HG02973 (cell line): ENCODE data around the gene SLC2A10.
"Not testable (repeated sequence)": the region's sequence is repeated elsewhere in the genome, so short reads cannot be mapped to it uniquely, and the experiment has no call there.

ENCODE experiments used
- ATAC-seq: cut with Tn5 transposase; IDR thresholded peaks from one replicate; pipeline ENCODE4 v1.9.1; 2021; ENCODE audit warnings: moderate library complexity; ENCODE audit not compliant: unreplicated experiment

Gene SLC2A10

GRCh38 chr20:46709459-46710152, at the start of gene SLC2A10:
TSS of gene SLC2A10 (plus strand) at chr20:46709649. CDS start at chr20:46709737, 88 bp downstream.
- ATAC-seq: no peak

DNA sequence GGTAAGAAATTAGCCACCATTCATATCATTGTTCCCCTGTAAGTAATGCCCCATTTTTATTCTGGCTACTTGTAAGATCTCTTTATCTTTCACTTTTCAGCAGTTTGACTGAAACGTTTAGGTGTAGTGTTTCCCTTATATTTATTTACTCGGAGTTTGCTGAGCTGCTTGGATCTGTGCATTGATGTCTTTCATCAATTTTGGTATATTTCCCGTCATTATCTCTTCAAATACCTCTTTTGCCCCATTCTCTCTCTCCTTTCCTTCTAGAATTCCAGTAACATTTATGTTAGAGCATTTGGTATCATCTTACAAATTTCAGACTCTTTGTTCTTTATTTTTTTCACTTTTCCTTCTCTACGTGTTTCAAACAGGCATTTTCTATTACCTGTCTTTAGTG, 49.0 kb upstream of the SLC2A10 start:
- ATAC-seq: no peak

DNA sequence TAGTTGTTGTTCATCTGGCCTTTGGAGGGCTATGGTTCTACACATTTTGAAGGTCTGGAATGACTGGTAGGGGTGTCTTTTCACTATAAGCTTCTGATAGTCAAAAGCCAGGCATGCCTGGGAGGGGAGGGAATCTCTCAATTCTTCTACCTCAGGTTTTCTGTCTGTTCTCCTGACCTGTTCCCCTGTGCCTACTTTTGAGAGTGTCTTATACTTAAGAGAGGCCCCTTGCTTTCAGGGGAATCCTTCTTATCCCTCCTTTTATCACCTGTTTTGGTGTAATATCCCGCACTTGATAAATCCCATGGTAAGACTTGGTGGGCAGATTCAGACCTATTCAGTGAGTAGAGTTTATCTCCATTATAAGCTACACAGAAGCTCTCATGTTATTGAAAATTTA, 47.8 kb upstream of the SLC2A10 start:
- no peak for ATAC-seq

- no peak for ATAC-seq
These were observed 45.9 kb upstream of the SLC2A10 start for GRCh38 chr20:46663531-46663930.

GRCh38 chr20:46665602-46666001, 43.8 kb upstream of the SLC2A10 start:
- no peak for ATAC-seq

DNA sequence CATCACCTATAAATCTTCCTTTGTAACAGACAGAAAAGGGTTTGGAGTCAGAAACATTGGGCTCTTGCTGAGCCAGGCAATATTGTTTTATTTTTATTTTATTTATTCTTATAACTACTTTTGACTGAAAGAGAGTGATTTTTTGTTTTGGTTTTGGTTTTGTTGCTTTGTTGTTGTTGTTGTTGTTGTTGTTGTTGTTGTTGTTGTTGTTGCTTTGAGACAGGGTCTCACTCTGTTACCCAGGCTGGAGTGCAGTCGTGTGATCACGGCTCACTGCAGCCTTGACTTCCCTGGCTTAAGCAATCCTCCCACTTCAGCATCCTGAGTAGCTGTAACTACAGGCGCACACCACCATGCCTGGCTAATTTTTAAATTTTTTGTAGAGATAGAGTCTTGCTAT, 43.1 kb upstream of the SLC2A10 start:
- no peak for ATAC-seq

- ATAC-seq: no peak
These were observed 42.5 kb upstream of the SLC2A10 start for GRCh38 chr20:46666818-46667515.

- ATAC-seq: no peak
These were observed 39.2 kb upstream of the SLC2A10 start for GRCh38 chr20:46670228-46670584.

DNA sequence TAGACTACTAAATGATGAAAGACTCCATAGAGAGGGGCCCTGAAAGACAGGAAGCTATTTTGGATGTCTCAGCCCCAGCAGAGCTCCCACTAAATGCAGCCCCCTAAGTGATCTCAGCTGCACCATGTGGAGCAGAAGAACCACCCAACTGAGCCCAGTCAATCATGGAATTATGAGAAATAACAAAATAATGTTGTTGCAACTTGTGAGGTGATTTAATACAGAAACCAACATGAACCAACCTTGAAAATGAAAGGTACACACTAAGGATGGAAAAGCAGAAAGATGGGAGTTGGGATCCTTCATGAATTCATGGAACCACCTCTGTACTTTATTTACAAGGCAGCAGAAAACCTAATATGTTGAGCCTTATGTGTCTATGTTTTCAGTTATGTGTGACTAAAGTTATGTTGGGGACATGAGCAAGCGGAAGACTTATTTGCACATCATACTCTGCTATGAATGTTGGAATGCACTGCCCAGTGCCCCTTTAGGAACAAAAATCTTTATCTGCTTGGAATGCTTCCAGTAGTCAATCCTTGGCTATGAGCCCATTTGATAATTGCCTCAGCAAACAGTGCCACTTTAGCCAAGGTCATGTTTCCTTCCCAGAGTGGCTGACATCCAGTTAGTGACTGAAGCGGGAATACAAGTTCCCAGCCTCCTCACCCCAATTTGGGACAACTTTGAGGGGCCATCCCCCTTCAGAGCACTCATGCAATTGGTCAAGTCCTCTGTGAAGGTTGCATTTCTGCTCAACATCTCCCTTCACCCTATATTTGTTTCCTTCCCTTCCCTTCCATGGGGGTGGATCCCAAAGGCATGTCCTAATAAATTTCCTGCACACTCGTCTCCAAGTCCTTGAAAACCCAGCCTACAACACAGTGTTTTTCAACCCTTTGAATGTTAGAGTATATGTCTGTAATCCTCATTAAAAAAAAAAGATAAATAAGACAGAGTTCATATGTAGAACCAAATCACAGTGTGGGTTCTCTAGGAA, 38.6 kb upstream of the SLC2A10 start:
- ATAC-seq: no peak

- no peak for ATAC-seq
These were observed 37.4 kb upstream of the SLC2A10 start for GRCh38 chr20:46671866-46672542.

GRCh38 chr20:46672543-46673148, 36.8 kb upstream of the SLC2A10 start:
- ATAC-seq: no peak

DNA sequence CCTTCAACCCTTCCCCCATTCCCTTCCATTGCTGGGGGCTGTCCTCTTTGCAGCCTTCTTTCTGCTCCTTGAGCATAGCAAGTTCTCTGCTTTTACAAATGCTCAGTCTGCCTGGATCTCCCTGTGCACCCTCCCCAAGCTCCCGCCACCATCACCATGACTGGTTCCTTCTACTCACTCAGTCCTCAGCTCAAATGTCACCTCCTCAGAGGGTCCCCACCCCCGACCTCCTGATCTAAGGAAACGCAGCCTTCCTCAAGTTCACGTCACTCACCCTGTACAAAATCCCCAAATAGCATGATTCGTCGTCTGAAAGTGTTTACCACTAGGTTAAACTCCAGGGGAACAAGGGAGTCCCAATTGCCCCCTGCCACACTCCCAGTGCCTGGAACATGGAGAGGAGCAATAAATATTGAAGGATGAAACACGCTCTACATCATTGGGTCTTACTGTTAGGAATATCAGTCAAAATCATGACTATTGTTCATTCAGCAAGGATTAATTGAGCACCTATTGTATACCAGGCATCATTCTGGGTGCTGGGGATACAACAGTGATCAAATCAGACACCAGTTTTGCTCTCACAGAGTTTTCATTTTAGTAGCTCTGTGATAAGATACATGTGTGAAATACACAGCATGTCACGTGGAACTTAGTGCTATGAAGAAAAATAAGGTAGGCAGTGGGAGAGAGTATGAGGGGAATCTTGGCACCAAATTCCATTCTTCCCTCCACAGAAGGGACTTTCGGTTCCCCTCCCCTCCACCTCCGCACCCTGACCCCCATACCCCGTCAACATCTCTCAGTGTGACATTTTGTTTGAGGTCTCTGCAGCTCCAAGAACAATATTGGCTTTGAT, 35.8 kb upstream of the SLC2A10 start:
- no peak for ATAC-seq

DNA sequence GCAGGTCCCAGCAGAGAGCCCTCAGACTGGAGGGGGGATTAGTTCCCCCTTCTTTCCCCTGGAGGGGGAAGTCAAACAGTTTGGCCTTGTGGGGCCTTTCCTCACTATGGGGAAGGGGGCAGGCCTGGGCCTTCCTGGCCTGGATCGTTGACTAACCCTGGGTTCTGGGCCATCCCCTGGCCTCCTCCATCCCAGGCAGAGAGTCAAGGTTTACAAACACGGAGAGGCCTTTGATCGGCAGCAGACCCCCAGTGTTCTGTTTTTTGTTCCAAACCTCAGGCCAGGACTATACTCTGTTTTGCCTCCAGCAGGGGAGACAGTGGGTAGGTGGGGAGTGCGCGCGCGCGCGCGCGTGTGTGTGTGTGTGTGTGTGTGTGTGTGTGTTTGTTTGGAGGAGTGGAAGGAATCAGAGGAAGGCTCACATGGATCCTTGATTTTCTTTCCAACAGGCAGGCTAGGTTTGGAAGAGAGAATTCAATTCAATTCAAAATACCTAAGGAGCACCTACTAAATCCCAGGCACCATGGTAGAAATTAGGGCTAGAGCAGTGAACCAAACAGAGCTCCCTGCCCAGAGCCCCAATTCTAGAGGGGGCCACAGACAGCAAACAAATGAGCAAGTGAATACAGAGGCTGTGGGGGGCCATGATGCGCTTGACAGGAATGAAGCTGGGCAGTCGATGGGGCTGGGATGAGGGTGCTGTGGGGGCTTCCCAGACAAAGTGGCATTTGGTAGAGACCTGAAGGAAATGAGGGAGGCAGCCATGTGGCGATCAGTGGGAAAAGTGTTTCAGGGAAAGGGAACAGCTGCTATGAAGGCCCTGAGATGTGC, 35.0 kb upstream of the SLC2A10 start:
- ATAC-seq: no peak

DNA sequence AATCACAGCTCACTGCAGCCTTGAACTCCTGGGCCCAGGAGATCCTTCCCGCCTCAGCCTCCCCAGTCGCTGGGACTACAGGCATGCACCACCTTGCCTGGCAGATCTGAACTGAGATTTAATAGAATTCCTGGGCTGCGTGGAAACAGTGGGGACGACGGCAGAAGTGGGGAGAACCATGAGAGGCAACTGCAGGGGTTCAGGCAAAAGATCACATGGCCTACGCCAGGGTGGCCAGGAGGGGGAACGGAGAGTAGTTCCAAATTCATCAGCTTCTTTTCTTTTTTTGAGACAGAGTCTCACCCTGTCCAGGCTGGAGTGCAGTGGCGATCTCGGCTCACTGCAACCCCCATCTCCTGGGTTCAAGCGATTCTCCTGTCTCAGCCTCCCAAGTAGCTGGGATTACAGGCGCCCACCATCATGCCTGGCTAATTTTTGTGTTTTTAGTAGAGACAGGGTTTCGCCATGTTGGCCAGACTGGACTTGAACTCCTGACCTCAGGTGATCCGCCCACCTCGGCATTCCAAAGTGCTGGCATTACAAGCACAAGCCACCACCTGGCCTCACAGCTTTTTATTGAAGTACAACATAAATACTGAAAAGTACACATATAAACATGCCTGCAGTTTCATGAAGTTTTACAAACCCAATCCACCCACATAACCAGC, 32.7 kb upstream of the SLC2A10 start:
- not testable (repeated sequence) for ATAC-seq

DNA sequence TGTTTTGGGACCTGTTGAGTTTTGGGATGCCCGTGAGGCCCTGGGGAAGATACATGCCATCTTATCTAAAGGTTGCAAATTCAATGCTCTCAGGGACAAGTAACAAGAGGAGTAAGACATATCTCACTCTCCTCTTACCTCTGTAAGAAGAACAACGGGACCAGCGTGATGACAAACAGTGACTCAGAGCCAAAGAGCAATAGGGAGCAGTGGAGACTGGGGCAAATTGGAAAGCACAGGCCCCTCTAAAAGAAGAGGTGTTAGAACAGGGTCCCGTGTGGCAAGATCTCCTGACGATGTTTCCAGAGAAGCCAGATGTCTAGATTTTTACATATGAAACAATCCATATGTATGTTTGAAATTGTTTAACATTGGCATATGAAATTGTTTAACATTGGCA, 31.8 kb upstream of the SLC2A10 start:
- no peak for ATAC-seq

DNA sequence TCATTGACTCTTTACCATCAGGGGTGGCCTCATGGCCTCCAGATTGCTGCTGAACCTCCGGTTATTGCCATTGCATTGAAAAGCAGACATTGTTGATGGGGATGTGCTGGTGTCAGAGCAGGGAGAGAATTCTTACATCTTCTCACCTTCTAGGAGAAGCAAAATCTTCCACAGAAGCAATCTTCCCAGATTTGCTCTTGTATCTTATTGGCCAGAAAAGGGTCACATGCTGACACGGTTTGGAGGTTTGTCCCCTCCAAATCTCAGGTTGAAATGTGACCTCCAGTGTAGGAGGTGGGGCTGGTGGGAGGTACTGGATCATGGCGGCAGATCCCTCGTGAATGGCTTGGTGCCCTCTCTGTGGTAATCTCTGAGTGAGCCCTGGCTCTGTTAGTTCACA, 30.9 kb upstream of the SLC2A10 start:
- no peak for ATAC-seq

DNA sequence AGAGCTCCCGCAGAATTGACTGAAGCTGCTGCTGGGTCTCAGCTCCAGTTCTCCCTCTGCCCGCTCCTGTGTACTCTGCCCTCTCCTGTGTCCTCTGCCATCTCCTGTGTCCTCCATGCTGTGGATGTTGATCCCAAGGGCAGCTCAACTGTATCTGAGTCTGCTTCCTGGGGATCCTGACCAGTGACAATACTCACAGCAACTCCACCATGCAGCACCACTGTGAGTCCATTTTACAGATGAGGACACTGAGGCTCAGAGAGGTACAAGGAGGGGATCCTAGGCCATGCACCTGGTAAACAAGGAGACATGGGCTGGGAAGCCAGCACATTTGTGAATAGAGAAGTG, 28.8 kb upstream of the SLC2A10 start:
- no peak for ATAC-seq
